DMS114 treated with DMSO at 0.1 percent for 48 hours (cell line): ENCODE results near the gene TAS2R10.
"Not testable (repeated sequence)": the region's sequence is repeated elsewhere in the genome, so short reads cannot be mapped to it uniquely, and the experiment has no call there.

Experiments used
- DNase-seq: peaks from one replicate; lab custom pipeline; 2025; ENCODE audit not compliant: unreplicated experiment; lab: John Stamatoyannopoulos, UW

Gene TAS2R10, protein sequence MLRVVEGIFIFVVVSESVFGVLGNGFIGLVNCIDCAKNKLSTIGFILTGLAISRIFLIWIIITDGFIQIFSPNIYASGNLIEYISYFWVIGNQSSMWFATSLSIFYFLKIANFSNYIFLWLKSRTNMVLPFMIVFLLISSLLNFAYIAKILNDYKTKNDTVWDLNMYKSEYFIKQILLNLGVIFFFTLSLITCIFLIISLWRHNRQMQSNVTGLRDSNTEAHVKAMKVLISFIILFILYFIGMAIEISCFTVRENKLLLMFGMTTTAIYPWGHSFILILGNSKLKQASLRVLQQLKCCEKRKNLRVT

DNA sequence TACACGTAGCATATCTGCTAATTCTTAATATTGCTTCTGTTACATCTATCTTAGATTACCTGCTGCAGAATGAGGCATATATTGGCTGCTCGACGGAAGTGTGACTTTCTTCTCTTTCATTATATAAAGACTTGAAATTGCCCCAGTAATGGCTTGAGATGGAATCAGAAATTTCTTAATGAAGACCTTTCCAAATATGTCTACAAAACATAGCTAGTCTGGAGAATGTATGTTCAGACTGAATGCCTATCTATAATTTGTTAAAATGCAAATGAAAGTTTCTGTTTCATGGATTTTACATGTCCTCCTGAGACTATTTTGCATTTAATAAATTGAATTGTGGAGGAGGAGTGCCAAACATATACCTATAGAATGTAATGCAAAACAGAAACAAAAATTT is at the start of gene TAS2R10:
Gene TAS2R10 (minus strand): TSS at position 101 of the 400 bp plus-strand sequence. CDS start 89 bp downstream, at position 12.
- DNase-seq = no peak

DNA sequence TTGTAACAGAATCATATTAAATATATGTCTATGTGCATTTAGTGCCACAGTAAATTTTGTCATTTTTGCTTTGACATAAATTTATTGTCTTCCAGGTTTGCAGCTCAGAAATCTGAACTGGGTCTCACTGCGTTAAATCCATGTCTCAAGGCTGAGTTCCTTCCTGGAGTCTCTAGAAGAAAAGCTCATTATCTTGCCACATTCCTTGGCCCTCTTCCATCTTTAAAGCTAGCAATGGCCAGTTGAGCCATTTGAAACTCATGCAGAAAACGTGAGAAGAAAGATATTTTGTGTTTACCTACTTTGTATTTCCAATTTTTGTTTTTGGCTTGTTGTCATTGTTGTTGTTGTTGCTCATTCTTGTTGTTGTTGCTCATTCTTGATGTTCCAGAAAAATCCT is 47.2 kb upstream of the TAS2R10 start:
- DNase-seq = no peak

DNA sequence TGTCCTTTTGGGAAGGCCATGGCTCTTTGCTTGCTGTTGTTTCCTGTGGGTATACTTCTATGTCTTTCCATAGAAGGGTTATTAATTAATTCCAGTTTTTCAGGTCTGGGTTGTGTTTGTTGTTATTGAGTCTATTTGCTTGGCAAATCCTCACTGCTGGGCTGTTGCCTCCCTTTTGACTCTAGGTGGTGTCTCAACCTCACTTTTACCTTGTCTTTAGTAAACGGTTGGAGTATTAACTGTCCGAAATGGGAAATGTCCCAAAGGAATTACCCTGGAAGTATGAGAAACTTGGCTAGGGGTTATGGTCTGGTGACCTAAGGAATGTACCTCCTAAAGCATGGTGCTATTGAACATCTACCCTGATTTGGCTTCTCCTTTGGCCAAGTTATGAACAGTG is 41.2 kb upstream of the TAS2R10 start:
- DNase-seq = no peak

DNA sequence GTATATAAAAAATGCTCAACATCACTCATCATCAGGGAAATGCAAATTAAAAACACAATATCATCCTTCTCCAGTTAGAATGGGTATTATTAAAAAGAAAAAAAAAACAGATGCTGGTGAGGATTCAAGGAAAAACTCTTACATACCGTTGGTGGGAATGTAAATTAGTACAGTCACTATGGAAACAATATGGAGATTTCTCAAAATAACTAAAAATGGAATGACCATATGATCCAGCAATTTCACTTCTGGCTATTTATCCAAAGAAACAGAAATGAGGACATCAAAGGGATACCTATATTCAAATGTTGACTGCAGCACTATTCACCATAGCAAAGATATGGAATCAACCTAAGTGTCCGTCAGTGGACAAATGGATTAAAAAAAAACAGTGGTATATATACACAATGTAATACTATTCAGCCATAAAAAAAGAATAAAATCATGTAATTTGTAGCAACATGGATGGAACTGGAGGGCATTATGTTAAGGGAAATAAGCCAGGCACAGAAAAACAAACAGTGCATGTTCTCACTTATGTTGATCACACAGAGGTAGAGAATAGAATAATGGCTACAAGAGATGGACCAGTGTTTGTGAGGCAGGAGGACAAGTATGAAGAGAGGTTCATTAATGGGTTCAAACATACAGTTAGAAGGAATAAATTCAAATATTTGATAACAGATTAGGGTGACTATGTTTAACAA is 37.5 kb upstream of the TAS2R10 start:
- DNase-seq = no peak

DNA sequence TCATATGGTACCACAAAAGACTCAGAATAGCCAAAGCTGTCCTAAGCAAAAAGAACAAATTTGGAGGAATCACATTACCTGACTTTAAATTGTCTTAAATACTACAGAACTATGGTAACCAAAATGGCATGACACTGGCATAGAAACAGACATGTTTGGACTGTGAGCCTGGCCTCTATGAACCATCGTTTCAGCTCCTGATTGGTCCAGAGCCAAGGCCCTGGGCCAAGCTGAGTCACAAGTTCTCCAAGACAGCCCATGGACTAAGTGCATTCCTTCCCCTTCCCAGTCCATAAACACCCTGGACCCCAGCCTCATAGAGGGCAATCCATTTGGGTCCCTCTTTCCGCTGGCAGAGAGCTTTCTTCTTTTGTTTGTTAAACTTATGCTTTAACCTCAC is 35.2 kb upstream of the TAS2R10 start:
- DNase-seq = no peak

DNA sequence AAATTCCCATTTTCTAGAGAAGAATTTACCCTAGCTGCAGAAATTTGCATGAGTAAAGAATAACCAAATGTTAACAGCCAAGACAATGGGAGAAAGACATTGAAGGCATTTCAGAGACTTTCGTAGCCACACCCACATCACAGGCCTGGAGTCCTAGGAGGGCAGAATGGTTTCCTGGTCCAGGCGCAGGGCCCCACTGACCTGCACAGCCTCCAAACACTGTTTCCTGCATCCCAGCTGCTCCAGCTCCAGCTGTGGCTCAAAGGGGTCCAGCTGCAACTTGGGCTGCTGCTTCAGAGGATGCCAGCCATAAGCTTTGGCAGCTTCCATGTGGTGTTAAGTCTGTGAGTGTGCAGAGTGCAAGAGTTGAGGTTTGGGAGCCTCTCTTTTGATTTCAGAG is 29.6 kb upstream of the TAS2R10 start:
- DNase-seq = no peak

DNA sequence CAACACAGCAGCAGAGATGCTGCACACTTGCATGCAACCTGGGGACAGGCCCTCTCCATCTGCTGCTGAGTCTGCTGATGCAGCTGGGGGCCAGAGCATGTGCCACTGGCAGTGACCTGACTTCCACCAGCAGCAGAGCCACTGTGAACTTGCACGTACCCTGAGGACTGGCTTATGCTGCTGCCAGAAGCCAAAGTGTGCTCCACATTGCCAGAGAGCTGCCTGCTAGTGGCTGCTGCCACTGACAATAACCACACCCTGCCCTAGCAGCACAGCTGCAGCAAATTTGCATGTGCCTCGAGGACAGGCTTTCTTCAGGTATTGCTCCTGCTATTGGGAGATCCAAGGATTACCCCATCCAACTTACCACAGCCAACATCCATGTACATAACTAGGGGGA is 27.6 kb upstream of the TAS2R10 start:
- DNase-seq = no peak

DNA sequence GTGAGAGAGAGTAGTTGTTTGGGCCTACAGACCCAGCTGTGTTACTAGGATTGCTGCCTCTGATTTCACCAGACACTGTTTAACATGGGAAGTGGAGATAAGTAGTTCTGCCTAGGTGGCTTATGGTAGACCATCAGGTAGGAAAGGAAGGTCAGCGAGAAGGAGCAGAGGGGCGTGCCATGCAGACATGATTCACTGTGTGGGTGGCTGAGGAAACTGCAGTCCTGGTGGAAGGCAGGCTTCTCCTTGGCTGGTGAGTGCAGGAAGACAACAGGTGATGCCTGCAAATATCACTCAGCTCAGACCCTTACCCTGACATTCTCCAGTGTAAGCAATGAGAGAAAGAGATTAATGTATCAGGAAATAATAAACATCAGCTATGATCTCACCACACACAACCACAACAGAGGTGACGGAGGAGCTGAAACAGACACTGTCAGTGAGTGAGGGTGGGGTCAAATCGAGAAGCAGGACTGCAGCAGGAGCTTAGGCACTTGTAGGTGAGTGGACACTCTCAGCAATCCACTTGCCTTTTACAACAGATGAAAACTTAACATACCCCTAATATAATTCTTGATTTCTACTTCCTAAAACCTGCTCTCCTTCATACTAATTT is 25.2 kb upstream of the TAS2R10 start:
- no peak for DNase-seq

DNA sequence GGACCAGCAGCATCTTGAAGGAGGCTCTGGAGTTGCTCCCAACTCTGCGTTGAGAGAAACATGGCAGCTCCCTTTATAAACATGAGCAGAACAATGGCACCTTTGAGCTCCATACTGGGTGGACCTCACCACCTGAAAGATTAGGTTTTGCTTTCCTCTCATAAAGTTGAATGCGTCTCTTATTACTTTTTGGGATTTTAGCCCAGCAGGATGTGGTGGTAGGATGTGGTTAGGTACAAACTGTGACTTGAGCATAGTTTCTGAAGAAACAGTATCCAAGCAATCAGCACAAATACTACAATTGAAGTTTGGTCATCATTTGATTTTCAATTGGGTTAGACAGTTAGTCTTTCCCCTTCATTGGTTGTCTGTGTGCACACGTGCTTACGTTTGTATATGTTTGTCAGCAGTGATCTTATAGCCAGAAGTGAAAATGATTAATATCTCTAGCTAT is 23.3 kb upstream of the TAS2R10 start, which contains the start of gene PRR4:
Gene PRR4 (minus strand): TSS at position 51 of the 454 bp plus-strand sequence. CDS start 38 bp downstream, at position 13.
- DNase-seq = no peak

DNA sequence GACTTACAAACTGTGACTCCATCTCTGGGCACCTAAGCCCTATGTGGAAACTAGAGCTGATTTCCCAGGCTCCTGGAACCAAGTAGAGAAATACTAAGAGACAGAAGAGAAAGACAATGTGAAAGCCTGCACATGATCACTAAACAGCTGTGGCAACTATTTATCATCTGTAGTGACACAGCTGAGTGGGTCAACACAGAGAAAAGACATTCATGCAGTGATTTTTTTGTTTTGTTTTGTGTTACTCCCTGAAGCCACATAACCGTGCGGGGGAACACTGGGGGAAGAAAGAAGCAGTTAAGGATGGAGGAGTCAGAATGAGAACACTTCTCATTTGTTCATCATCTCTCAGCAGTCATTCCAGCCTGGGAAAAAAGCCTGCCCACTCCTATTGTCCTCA is 21.6 kb upstream of the TAS2R10 start:
- DNase-seq = no peak

DNA sequence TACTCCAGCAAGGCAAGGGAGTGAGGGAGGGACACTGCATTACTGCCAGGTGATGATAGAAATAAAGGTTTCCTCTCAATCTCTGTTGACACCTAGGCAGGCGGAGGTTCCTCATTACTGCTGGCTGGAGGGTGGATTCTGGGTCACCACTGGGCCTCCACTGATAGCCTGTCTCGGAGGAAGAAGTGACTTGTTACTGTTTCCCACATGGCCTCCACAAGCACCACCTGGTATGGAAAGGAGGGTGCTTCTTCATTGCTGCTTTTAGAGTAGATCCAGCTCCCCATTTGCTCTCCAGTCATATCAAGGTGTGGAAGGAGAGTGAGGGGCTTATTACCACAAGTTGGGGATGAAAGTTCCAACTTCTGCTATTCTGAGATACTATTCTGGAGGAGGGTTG is 16.7 kb upstream of the TAS2R10 start:
- DNase-seq = no peak

DNA sequence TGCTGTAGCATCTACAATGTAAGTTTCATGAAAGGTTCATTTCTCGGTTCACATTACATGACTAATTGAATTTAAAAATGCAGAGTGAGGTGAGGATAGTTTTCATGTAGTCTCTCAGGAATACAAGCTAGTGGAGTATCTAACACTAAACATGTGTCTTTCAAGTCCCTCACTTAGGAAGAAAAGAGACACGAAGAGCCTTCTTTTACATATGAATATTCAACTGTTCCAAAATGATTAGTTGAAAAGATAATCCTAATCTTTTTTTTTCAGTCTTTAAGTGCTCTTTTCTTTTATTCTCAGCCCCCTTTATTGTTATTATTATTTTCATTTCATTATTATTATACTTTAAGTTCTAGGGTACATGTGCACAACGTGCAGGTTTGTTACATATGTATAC is 12.3 kb upstream of the TAS2R10 start:
- DNase-seq = no peak

DNA sequence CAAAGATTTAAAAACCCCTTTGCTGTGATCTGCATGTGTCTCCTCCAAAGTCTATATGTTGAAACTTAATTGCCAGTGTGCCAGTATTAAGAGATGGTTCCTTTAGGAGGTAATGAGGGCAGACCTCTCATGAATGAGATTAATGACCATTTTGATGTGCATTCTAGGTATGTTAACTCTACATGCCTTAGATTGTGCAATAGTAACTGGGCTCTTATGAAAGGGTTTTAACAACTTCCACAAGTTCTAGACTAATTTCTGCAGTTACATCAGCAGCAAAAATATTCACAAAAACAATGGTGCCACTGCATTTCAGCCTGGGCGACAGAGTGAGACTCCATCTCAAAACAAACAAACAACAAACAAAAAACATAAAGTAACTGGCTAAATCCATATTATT is 3.8 kb upstream of the TAS2R10 start:
- DNase-seq = no peak

DNA sequence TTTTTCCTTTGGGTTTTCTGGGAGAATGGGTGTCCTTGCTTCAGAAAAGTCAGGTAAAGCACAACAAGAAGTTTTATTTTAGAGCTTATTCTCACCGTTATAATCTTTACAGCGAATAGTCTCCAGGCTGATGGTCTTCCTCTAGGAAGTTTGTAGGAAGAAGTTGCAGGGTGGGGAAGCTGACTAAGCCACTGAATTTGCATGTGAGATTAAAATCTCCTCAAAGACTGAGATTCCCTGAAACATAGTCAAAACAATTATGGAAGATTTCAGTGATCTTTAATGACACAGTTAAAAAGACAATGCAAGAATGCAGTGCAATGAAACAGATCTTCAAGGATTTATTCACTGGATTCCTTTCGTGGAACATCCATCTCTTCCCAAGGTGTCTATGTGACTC is 1.2 kb downstream of the TAS2R10 start:
- no peak for DNase-seq

DNA sequence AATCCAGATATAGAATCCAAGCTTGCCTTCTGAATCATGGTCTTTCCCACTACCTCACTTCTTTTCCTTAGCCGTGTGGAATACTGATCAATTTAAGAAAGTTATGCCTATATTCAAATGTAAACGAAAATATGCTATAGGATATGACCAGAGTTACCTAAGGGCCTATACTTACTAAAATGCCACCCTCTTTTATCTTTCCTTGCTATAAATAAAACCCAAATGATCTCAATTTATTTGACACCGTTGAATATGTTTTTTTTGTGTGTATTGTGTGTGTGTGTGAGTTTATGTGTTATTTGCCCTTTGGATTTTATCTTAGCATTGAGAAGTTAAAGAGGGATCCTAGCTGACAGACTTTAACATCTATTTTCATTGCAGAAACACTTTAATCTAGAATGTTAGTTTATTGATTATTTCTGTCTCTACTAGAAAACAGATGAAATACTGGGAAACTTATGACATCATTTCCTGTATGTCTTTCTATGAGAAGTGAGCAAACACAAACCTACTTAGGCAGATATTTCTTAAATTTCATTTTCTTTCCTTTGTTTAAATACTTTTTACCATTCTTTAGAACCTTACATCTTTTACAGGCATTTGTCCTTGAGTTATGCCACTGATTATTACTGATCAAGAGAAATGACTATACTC is 14.1 kb downstream of the TAS2R10 start:
- DNase-seq = no peak

DNA sequence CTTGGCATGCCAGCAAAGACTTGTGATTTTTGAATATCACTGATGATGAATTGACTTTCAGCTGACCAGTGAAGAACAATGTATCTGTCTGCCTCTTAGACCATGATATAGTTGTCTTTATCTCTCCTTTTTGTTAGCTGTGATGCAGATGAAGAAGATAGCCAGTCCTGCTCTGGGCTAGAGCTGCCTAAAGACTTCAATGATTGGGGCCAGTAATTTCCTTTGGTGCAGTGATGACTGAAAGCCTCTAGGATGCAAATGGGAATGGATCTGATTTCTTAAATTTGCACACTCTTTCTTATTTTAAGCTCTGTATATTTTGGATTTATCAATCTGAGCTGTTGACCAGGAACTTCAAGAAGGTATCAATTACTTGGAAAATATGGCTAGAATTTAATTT is 16.1 kb downstream of the TAS2R10 start, which contains the start of gene TAS2R9:
Gene TAS2R9 (minus strand): TSS at position 101 of the 400 bp plus-strand sequence. CDS start 93 bp downstream, at position 8.
- DNase-seq = no peak

DNA sequence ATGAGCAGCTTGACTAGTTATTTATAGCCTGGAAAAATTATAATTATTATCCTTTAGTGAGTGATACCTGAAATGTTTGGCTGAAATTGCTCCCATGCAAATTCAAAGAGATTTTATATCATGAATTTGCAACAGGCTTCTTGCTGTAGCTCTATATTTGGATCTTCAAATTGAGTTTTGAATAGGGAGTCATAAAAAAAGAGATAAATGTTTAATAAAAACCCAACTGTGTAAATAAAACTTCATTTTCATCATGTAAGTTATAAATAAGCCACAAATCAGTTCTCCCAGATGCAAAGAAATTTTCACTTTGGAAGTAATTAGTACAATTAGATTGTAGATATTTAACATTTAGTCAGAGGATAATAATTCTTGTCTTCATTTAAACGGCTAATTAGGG is 19.0 kb downstream of the TAS2R10 start, which contains the start of gene TAS2R8:
Gene TAS2R8 (minus strand): TSS at position 101 of the 400 bp plus-strand sequence. CDS start 306 bp downstream, outside the sequence.
- DNase-seq = no peak

DNA sequence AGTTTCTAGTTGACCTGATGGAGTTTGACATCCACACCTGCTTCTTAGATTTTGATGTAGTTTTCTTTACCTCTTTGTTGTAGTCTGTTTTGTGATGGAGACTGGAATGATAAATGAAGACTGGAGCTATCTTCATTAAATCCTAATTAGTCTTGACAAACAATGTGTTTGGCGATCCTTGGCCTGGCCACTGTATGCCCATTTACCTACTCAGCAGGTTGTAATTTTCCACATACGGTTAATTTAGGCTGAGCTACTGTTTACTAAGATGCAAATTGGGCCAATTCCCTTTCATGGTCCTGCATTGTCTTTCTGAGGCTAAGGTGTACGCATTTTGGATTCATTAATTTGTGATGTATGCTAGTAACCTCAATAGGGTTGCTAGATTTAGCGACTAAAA is 23.6 kb downstream of the TAS2R10 start, which contains the start of gene TAS2R7:
Gene TAS2R7 (minus strand): TSS at position 41 of the 400 bp plus-strand sequence. CDS start 57 bp downstream, outside the sequence.
- DNase-seq = no peak

DNA sequence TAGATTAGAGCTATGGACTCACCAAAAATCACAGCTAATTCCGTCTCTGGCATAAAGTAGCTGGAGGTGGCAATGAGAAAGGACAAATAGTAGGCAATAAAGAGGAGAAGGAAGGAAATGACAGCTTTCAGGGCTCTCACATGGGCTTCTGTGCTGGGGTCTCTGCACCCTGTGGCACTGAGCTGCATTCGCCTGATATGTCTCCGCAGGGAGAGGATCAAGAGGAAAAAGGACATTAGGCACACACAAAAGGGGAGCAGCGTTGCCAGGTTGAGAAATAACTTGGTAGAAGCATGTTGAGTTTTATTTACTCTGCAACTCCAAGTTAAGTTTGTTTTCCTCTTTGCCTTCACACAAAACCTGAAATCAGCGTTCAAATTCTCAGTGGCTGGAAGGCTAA is 24.4 kb downstream of the TAS2R10 start:
- no peak for DNase-seq

DNA sequence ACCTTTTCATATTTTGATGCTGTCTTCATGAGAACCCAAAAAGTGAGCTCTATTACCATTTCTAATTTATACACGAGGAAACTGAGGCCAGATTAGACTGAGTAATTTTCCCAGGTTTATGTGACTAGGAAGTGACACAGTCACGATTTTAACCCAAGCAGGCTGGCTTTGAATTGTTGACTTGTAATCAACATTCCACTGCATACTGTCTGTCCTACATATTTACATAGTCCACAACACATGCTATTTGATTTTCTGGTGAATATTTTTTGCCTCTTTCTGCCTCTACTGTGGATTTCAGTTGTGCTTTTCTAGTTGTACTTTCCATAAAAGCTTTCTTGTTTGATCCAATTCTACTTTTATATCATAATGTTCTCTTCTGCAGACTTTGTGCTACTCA is 31.9 kb downstream of the TAS2R10 start:
- no peak for DNase-seq

DNA sequence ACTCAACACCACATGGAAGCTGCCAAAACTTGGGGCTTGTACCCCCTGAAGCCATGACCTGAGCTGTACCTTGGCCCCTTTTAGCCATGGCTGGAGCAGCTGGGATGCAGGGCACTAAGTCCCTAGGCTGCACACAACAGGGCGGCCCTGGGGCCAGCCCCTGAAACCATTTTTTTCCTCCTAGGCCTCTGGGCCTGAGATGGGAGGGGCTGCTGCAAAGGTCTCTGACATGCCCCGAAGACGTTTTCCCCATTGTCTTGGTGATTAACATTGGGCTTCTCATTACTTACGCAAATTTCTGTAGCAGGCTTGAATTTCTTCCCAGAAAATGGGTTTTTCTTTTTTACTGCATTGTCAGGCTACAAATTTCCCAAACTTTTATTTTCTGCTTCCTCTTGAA is 34.4 kb downstream of the TAS2R10 start:
- DNase-seq = not testable (repeated sequence)
